Mesothelial cell of epicardium (in vitro differentiated cells): ENCODE measurements around the gene YWHAB. TPM values are rescaled to one million over a fixed set of nuclear protein-coding genes. Genes with fewer than 3 reads are reported as not detected.

ENCODE experiments used
- DNase-seq, 2 experiments: peaks; one replicate each; pipeline ENCODE4 v3.0.0; 2021; ENCODE audit warnings: low spot score in 2 of 2; ENCODE audit not compliant: unreplicated experiment in 2 of 2
- H3K27ac Mint-ChIP-seq: 2 replicates; pipeline ENCODE4 v1.8.0; 2021; ENCODE audit warnings: mixed read lengths
- H3K27me3 Mint-ChIP-seq: 2 replicates; pipeline ENCODE4 v1.8.0; 2021; ENCODE audit warnings: low read depth, mixed read lengths
- H3K36me3 Mint-ChIP-seq: 2 replicates; pipeline ENCODE4 v1.8.0; 2021; ENCODE audit warnings: mixed read lengths
- H3K4me1 Mint-ChIP-seq: 2 replicates; pipeline ENCODE4 v1.8.0; 2021; ENCODE audit warnings: mixed read lengths
- H3K4me3 Mint-ChIP-seq: 2 replicates; pipeline ENCODE4 v1.8.0; 2021; ENCODE audit warnings: mild to moderate bottlenecking, moderate library complexity, mixed read lengths
- H3K9me3 Mint-ChIP-seq: 2 replicates; pipeline ENCODE4 v1.8.0; 2021; ENCODE audit warnings: mixed read lengths
- CTCF ChIP-seq: fragments of 200-600 bp; sonication (generic); IDR thresholded peaks from one replicate; pipeline ENCODE4 v1.5.0; 2021; ENCODE audit warnings: antibody characterized with exemption; ENCODE audit not compliant: unreplicated experiment
- total RNA-seq: library from RNA; stranded (reverse); gene quantifications from 3 replicates; pipeline ENCODE4 v1.2.1, GENCODE V29; 2021

YWHAB gene
- 113 to 116 TPM (median 114 TPM) in 3 replicates for total RNA-seq

GRCh38 chr20:44885392-44886265 lies at the start of gene YWHAB:
YWHAB (plus strand) TSS chr20:44885705; CDS start chr20:44901534, 15,829 bp downstream.
- peak; percentile 93 to 97 for DNase-seq
- TF ChIP-seq CTCF: no peak
- Mint-ChIP-seq H3K27me3 (no peaks in the 10 kb centered on the region), H3K36me3 (no peaks in the 10 kb centered on the region), H3K9me3 (no peaks in the 10 kb centered on the region), H3K4me3 (peak within 1 kb of the TSS; percentile 91), H3K4me1 (peaks cover 44% of the 10 kb centered on the region), H3K27ac (peak within 1 kb of the TSS; percentile 92)

DNA sequence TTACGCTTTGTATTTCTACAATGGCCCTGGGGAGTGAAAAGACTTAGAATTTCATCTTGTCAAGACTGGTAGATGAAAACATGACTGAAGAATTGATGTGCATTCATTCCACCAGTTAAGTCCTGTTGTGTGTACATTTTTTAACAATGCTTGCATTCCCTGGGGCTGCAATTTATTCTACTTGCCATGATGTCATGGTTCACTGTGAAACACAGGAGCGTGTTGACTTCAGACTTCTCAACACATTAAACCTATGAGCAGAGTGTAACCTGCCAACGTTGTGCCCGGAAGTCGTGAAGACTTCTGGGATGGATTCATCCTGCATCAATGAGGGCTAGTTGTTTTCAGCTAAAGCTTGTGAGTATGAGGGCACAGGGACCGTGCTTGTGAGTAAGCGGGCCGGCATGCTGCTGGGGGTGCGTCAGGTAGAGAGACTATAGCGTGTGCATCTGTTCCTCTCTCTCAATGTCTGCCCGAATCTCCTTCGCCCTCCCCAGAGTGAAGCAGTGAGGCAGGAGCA lies 48.8 kb upstream of the YWHAB start:
- DNase-seq: no peak
- H3K27ac Mint-ChIP-seq: no peak overlapping the region
- peaks cover 5% of the 10 kb centered on the region for H3K4me1 Mint-ChIP-seq
- H3K4me3 Mint-ChIP-seq: no peak overlapping the region
- peaks cover 5% of the 10 kb centered on the region for H3K9me3 Mint-ChIP-seq
- no peaks in the 10 kb centered on the region for H3K36me3 Mint-ChIP-seq
- H3K27me3 Mint-ChIP-seq: peaks cover 9% of the 10 kb centered on the region
- no peak for TF ChIP-seq CTCF

- Mint-ChIP-seq H3K27me3 (peaks cover 15% of the 10 kb centered on the region), H3K4me1 (peaks cover 5% of the 10 kb centered on the region), H3K27ac (no peak overlapping the region), H3K36me3 (no peaks in the 10 kb centered on the region), H3K9me3 (peaks cover 5% of the 10 kb centered on the region), H3K4me3 (no peak overlapping the region)
- no peak for TF ChIP-seq CTCF
- DNase-seq: no peak
Measured at GRCh38 chr20:44837946-44838345, 47.6 kb upstream of the YWHAB start.

- no peak overlapping the region for H3K27ac Mint-ChIP-seq
- no peak for TF ChIP-seq CTCF
- no peak for DNase-seq
- peaks cover 5% of the 10 kb centered on the region for H3K4me1 Mint-ChIP-seq
- peaks cover 5% of the 10 kb centered on the region for H3K9me3 Mint-ChIP-seq
- H3K27me3 Mint-ChIP-seq: peaks cover 19% of the 10 kb centered on the region
- H3K4me3 Mint-ChIP-seq: no peak overlapping the region
- H3K36me3 Mint-ChIP-seq: no peaks in the 10 kb centered on the region
Measured at GRCh38 chr20:44838521-44838920, 47.0 kb upstream of the YWHAB start.

GRCh38 chr20:44839481-44839880 lies 46.0 kb upstream of the YWHAB start:
- Mint-ChIP-seq H3K27me3 (peaks cover 26% of the 10 kb centered on the region), H3K4me1 (peaks cover 5% of the 10 kb centered on the region)

More at GRCh38 chr20:44839481-44839880, 46.0 kb upstream of the YWHAB start:
- H3K4me3 Mint-ChIP-seq: no peak overlapping the region
- no peak for TF ChIP-seq CTCF
- no peak overlapping the region for H3K27ac Mint-ChIP-seq
- H3K36me3 Mint-ChIP-seq: no peaks in the 10 kb centered on the region
- peaks cover 5% of the 10 kb centered on the region for H3K9me3 Mint-ChIP-seq
- no peak for DNase-seq
